ENCODE data around the gene CORO2B. TPM values are rescaled to one million over a fixed set of nuclear protein-coding genes. Genes with fewer than 3 reads are reported as not detected.

CORO2B gene
- total and polyA plus RNA-seq, 2 experiments from 2014 or later = 1.6 to 4.6 TPM

GRCh38 chr15:68721886-68722285 is 143.1 kb downstream of the CORO2B start:
- no peaks in the 10 kb centered on the region for H3K36me3 Mint-ChIP-seq (ENCODE audit: low read depth)
- Histone ChIP-seq H3K4me3 (no peak overlapping the region), H4K20me1 (replicated peaks; ENCODE audit: insufficient read depth) (no peaks in the 10 kb centered on the region), H3K9me2 (ENCODE audit: insufficient read depth) (no peaks in the 10 kb centered on the region), H3K4me2 (no peak overlapping the region), H3K27ac (ENCODE audit: low read depth) (no peak overlapping the region), H3K79me2 (replicated peaks; ENCODE audit: insufficient read depth) (no peaks in the 10 kb centered on the region), H3K27me3 (ENCODE audit: insufficient read depth) (no peaks in the 10 kb centered on the region), H3K36me3 (ENCODE audit: insufficient read depth) (no peaks in the 10 kb centered on the region), H3F3A (replicated peaks; ENCODE audit: low read depth) (no peaks in the 10 kb centered on the region), H3K4me1 (ENCODE audit: insufficient read depth) (no peaks in the 10 kb centered on the region), H2AFZ (no peak overlapping the region)
- TF ChIP-seq ZNF331 (CRISPR knock-in tag; IDR thresholded peaks at IDR 0.05; ENCODE audit: low read depth) = no peak
- TF ChIP-seq, protein P1, sequence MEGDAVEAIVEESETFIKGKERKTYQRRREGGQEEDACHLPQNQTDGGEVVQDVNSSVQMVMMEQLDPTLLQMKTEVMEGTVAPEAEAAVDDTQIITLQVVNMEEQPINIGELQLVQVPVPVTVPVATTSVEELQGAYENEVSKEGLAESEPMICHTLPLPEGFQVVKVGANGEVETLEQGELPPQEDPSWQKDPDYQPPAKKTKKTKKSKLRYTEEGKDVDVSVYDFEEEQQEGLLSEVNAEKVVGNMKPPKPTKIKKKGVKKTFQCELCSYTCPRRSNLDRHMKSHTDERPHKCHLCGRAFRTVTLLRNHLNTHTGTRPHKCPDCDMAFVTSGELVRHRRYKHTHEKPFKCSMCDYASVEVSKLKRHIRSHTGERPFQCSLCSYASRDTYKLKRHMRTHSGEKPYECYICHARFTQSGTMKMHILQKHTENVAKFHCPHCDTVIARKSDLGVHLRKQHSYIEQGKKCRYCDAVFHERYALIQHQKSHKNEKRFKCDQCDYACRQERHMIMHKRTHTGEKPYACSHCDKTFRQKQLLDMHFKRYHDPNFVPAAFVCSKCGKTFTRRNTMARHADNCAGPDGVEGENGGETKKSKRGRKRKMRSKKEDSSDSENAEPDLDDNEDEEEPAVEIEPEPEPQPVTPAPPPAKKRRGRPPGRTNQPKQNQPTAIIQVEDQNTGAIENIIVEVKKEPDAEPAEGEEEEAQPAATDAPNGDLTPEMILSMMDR (conservative IDR thresholded peaks at IDR 0.05; ENCODE audit: low read depth in 2 of 2) = no peak
- TF ChIP-seq ZNF114 (CRISPR knock-in tag; IDR thresholded peaks at IDR 0.05) = no peak
- no peak for TF ChIP-seq STAT1 (IDR thresholded peaks at IDR 0.05; ENCODE audit: unreplicated experiment)
- TF ChIP-seq EZH2 (IDR thresholded peaks at IDR 0.05; ENCODE audit: low read depth, unreplicated experiment) = no peak
- TF ChIP-seq POLR2AphosphoS5 (IDR thresholded peaks at IDR 0.05; ENCODE audit: low read depth) = no peak
- TF ChIP-seq JUNB (IDR thresholded peaks at IDR 0.05; ENCODE audit: unreplicated experiment) = no peak
- no peak for TF ChIP-seq NANOG (IDR thresholded peaks at IDR 0.05; ENCODE audit: borderline replicate concordance)
- TF ChIP-seq CREB1 (CRISPR knock-in tag; IDR thresholded peaks at IDR 0.05; ENCODE audit: low read depth) = no peak
- no peak for TF ChIP-seq REST (IDR thresholded peaks at IDR 0.05; ENCODE audit: unreplicated experiment)
- no peak for TF ChIP-seq ZNF462 (CRISPR knock-in tag; IDR thresholded peaks at IDR 0.05)
- no peak for TF ChIP-seq EZH2phosphoT487 (IDR thresholded peaks at IDR 0.05; ENCODE audit: unreplicated experiment)
- TF ChIP-seq, protein P2, sequence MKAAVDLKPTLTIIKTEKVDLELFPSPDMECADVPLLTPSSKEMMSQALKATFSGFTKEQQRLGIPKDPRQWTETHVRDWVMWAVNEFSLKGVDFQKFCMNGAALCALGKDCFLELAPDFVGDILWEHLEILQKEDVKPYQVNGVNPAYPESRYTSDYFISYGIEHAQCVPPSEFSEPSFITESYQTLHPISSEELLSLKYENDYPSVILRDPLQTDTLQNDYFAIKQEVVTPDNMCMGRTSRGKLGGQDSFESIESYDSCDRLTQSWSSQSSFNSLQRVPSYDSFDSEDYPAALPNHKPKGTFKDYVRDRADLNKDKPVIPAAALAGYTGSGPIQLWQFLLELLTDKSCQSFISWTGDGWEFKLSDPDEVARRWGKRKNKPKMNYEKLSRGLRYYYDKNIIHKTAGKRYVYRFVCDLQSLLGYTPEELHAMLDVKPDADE (IDR thresholded peaks at IDR 0.05) = no peak
- no peak overlapping the region for H3K27ac Mint-ChIP-seq
- ATAC-seq (no peak), DNase-seq (ENCODE audit: low spot score) (no peak)
- H3K4me1 Mint-ChIP-seq = peaks cover 9% of the 10 kb centered on the region
- H3K9me3 Mint-ChIP-seq = no peaks in the 10 kb centered on the region
- H3K27me3 Mint-ChIP-seq (ENCODE audit: insufficient read depth, low read depth, poor library complexity) = peaks cover 6% of the 10 kb centered on the region
- H3K4me3 Mint-ChIP-seq = no peak overlapping the region

All from GM23338 (cell line).